Uterus (tissue), 2 donors: ENCODE data around the gene KCTD1.

Source experiments
- CTCF ChIP-seq, 4 experiments: fragments of 200-600 bp in 2 of 4; fragments of 450-650 bp in 2 of 4; sonication (generic) in 2 of 4; IDR thresholded peaks; one replicate each; pipeline ENCODE4 v1.5.1; 2016 to 2019; ENCODE audit warnings: antibody characterized with exemption in 4 of 4, mild to moderate bottlenecking in 2 of 4, moderate library complexity in 1 of 4
- POLR2A ChIP-seq, 2 donors: fragments of 450-650 bp; IDR thresholded peaks; one replicate each; pipeline ENCODE4 v1.6.1; 2016; ENCODE audit warnings: antibody characterized with exemption in 2 of 2, mild to moderate bottlenecking in 1 of 2, moderate library complexity in 1 of 2

- TF ChIP-seq CTCF (IDR thresholded peaks at IDR 0.05) (no peak), POLR2A (IDR thresholded peaks at IDR 0.05) (no peak)
These were observed 64.7 kb downstream of the KCTD1 start for GRCh38 chr18:26483633-26484032.
